Common myeloid progenitor, CD34-positive (primary cell): ENCODE measurements around the gene UNC13A. TPM values are rescaled to one million over a fixed set of nuclear protein-coding genes. Genes with fewer than 3 reads are reported as not detected.

Experiments
- CTCF ChIA-PET: fragments of 350-600 bp; sonication (Branson Sonifier 250); formaldehyde crosslinking; loops from one replicate; lab custom pipeline; 2021; ENCODE audit warnings: antibody characterized with exemption; lab: Charles Lee
- POLR2A ChIA-PET: fragments of 350-600 bp; sonication (Branson Sonifier 250); formaldehyde crosslinking; loops from one replicate; lab custom pipeline; 2021; ENCODE audit warnings: antibody characterized with exemption; lab: Charles Lee
- DNase-seq, 3 donors: peaks; one replicate each; pipeline versions ENCODE4 v3.0.0 to v3.0.0-alpha.2; 2013
- H3K27ac ChIP-seq, 2 experiments: 1 replicate in 1 of 2; 2 replicates in 1 of 2; pipeline ENCODE4 v1.7.0; 2013; ENCODE audit warnings: inconsistent platforms in 2 of 2, low read length in 2 of 2, mild to moderate bottlenecking in 2 of 2, low read depth in 1 of 2, moderate library complexity in 1 of 2; ENCODE audit not compliant: severe bottlenecking in 2 of 2, insufficient read depth in 1 of 2, poor library complexity in 1 of 2
- H3K27me3 ChIP-seq, 5 experiments: replicated peaks in 2 of 5; 1 replicate in 3 of 5; 2 replicates in 2 of 5; pipeline versions ENCODE4 v1.6.1 to v1.7.0; 2013; ENCODE audit warnings: low read length in 4 of 5, mild to moderate bottlenecking in 2 of 5, moderate library complexity in 2 of 5, inconsistent platforms in 1 of 5; ENCODE audit not compliant: insufficient read depth in 5 of 5, control insufficient read depth in 4 of 5
- H3K36me3 ChIP-seq, 4 experiments: 1 replicate in 2 of 4; 2 replicates in 2 of 4; pipeline versions ENCODE4 v1.6.1 to v1.7.0; 2013; ENCODE audit warnings: low read length in 3 of 4, control low read depth in 1 of 4, mild to moderate bottlenecking in 1 of 4; ENCODE audit not compliant: control insufficient read depth in 4 of 4, insufficient read depth in 4 of 4
- H3K4me1 ChIP-seq, 4 experiments: 1 replicate in 3 of 4; 2 replicates in 1 of 4; pipeline versions ENCODE4 v1.6.1 to v1.7.1; 2013; ENCODE audit warnings: low read length in 3 of 4, mild to moderate bottlenecking in 3 of 4, control low read depth in 1 of 4, inconsistent platforms in 1 of 4, moderate library complexity in 1 of 4; ENCODE audit not compliant: control insufficient read depth in 4 of 4, insufficient read depth in 4 of 4; ENCODE audit errors: control extremely low read depth in 1 of 4
- H3K4me3 ChIP-seq, 7 experiments: 1 replicate in 4 of 7; 2 replicates in 3 of 7; pipeline versions ENCODE4 v1.5.1 to v1.7.0; 2013; ENCODE audit warnings: mild to moderate bottlenecking in 7 of 7, low read length in 6 of 7, moderate library complexity in 6 of 7, inconsistent platforms in 2 of 7, low read depth in 2 of 7, control low read depth in 1 of 7; ENCODE audit not compliant: insufficient read depth in 4 of 7, control insufficient read depth in 1 of 7; ENCODE audit errors: extremely low read depth in 1 of 7
- H3K9me3 ChIP-seq, 5 experiments: 1 replicate in 4 of 5; 2 replicates in 1 of 5; pipeline versions ENCODE4 v1.6.1 to v1.7.1; 2013; ENCODE audit warnings: low read length in 4 of 5, mild to moderate bottlenecking in 2 of 5, inconsistent platforms in 1 of 5, low read depth in 1 of 5, moderate library complexity in 1 of 5; ENCODE audit not compliant: control insufficient read depth in 4 of 5, insufficient read depth in 2 of 5; ENCODE audit errors: control extremely low read depth in 1 of 5
- WGBS: methylation state at CpG from one replicate; pipeline ENCODE4 v1.1.5; 2013; ENCODE audit not compliant: insufficient coverage; 5-methylcytosine and 5-hydroxymethylcytosine counted together
- polyA plus RNA-seq: library from polyadenylated mRNA; unstranded; fragments of 120-200 nt; gene quantifications from one replicate; pipeline ENCODE4 v1.2.1, GENCODE V29; 2013

The UNC13A gene
- 0.03 TPM for polyA plus RNA-seq

DNA sequence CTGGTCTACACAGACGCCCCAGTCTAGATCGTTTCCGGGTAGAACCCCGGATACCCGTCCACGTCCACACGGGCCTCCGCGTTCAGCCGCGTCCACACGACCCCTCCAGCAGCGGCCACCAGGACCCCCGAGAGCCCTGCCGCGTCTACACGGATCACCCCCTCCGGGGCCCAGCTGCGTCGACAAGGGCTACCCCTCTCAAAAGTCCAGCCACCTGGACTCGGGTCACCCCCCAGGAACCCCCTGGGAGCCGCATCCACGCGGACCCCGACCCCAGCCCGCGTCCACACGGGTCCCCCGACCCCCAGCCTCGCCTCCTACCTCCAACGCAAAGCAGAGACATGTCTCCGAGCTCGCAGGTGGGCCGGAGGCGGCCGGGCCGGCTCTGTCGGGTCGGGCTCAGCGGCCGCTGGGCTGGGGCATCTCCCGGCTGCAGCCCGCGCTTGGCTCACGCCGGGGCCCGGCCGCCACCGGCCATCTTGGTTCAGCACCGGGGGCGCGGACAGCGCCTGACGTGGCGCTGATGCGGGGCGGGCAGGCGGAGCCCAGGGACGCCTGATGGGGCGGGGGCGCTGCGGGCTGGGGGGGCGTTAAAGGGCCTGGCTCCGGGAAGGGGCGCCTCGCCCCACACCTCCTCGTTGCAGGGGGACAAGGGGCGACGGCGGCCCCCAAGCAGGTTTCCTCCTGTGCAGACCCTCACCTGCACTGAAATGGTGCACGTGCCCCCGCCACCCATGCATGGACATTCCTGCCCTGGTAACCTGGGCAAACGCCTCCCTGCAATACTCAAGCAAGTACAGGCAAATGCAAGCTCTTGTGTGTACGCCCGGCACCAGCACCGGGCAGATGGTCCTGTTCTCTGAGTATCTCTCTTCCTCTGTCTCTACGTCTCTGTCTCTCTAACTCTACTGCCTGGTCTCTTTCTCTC is at the start of gene UNC13A:
Gene UNC13A, minus strand, starts transcription at position 498 of the 928 bp plus-strand sequence. Its CDS starts 155 bp downstream, at position 343.
- Histone ChIP-seq H3K36me3 (no peaks in the 10 kb centered on the region), H3K4me3 (peak within 1 kb of the TSS in 1 of 7 experiments; percentile 33), H3K27ac (no peak within 1 kb of the TSS), H3K27me3 (peaks cover 0 to 67% (median 22%) of the 10 kb centered on the region in 5 experiments), H3K4me1 (peaks cover 0 to 13% (median 4%) of the 10 kb centered on the region in 4 experiments), H3K9me3 (no peaks in the 10 kb centered on the region)
- ChIA-PET POLR2A (no interaction called here), CTCF (interaction anchor here (0.6 kb wide), 1 partner anchor 28 kb away, joined by 3 read pairs; no protein-coding TSS in a partner anchor)
- 1% methylated on average over 49 of the region's 77 CpGs for WGBS
- peak; percentile 35 to 75 (median 75) for DNase-seq

DNA sequence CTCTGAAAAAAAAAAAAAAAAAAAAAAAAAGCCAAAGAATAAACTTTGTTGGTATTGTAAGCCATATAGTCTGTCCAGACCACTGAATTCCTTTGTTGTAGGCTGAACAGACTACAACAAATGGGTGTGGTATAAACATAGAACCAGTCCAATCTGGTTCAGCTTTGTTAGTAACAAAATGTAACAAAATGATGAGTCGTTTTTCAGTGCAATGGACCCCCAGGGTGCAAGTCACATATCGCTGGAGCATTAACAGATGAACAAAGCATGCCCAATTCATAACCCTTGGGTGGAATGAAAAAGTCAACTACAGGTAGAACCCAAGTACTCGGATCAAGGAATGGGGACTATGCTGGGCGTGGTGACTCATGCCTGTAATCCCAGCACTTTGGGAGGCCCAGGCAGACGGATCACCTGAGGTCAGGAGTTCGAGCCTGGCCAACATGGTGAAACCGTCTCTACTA is 49.6 kb upstream of the UNC13A start:
- CTCF ChIA-PET: interaction anchor here (0.6 to 1.8 kb wide), 4 partner anchors 13 to 346 kb away, joined by 3 to 5 read pairs (median 4); no protein-coding TSS in a partner anchor
- Histone ChIP-seq H3K4me3 (no peak overlapping the region), H3K4me1 (peaks cover 0 to 8% (median 0%) of the 10 kb centered on the region in 4 experiments), H3K27ac (no peak overlapping the region), H3K27me3 (no peaks in the 10 kb centered on the region), H3K36me3 (peaks cover 15 to 35% (median 22%) of the 10 kb centered on the region in 4 experiments), H3K9me3 (peaks cover 0 to 5% (median 0%) of the 10 kb centered on the region in 5 experiments)
- 100% methylated on average over 6 of the region's 7 CpGs for WGBS
- POLR2A ChIA-PET: no interaction called here
- DNase-seq: no peak

DNA sequence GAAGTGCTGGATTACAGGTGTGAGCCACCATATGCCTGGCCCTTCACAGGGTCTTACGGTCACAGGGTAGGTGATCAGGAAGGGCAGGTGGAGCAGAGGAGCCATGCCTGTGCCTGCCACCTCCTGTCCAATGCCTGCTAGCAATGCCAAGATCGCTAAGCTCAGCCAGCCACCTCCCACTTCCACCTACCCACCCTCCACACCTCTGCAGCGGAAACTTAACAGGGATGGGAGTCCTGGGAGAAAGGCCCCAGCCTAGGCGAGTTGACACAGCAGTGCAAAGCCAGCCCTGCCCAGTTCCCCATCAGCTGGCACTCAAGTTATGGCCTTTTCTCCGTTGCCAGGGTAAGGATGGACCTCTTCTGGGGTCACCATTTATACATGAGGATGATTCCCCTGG is 47.3 kb upstream of the UNC13A start:
- Histone ChIP-seq H3K36me3 (peaks cover 20 to 55% (median 38%) of the 10 kb centered on the region in 4 experiments), H3K27ac (no peak overlapping the region), H3K9me3 (no peaks in the 10 kb centered on the region), H3K4me3 (no peak overlapping the region), H3K4me1 (peaks cover 0 to 8% (median 0%) of the 10 kb centered on the region in 4 experiments), H3K27me3 (no peaks in the 10 kb centered on the region)
- whole genome bisulfite sequencing: 95% methylated on average over 4 of the region's 5 CpGs
- POLR2A ChIA-PET: no interaction called here
- CTCF ChIA-PET: interaction anchor here (0.9 to 1.4 kb wide), 2 partner anchors 10 to 31 kb away, joined by 3 to 4 read pairs; no protein-coding TSS in a partner anchor
- no peak for DNase-seq

DNA sequence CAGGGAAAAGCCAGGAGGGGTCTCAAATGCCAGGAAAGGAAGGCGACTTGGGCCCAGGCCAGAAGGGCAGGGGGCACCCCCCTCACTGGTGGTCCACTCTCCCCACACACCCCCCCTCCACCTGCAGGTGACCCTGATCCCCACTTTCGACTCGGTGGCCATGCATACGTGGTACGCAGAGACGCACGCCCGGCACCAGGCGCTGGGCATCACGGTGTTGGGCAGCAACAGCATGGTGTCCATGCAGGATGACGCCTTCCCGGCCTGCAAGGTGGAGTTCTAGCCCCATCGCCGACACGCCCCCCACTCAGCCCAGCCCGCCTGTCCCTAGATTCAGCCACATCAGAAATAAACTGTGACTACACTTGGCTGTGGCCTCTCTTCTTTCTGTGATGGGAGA is 46.0 kb upstream of the UNC13A start:
- ChIA-PET POLR2A (no interaction called here), CTCF (interaction anchor here (1.6 kb wide), 1 partner anchor 13 kb away, joined by 4 read pairs; no protein-coding TSS in a partner anchor)
- DNase-seq: no peak
- no peaks in the 10 kb centered on the region for H3K27me3 ChIP-seq
- H3K27ac ChIP-seq: no peak overlapping the region
- H3K4me3 ChIP-seq: no peak overlapping the region
- peaks cover 0 to 2% (median 0%) of the 10 kb centered on the region in 4 experiments for H3K4me1 ChIP-seq
- H3K9me3 ChIP-seq: no peaks in the 10 kb centered on the region
- 96% methylated on average over 15 of the region's 16 CpGs for WGBS
- H3K36me3 ChIP-seq: peaks cover 20 to 66% (median 46%) of the 10 kb centered on the region in 4 experiments

DNA sequence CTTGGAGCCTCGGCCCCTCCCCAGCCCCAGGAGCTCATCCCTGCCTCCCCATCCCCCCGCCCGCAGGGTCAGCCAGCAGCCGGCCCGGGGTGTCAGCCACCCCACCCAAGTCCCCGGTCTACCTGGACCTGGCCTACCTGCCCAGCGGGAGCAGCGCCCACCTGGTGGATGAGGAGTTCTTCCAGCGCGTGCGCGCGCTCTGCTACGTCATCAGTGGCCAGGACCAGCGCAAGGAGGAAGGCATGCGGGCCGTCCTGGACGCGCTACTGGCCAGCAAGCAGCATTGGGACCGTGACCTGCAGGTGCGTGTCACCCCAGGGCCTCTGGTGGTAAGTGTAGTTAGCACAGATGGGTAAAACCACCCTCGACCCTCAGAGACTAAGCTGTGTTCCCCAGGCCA is 45.0 kb upstream of the UNC13A start:
- peaks cover 20 to 75% (median 52%) of the 10 kb centered on the region in 4 experiments for H3K36me3 ChIP-seq
- CTCF ChIA-PET: interaction anchor here (1.0 kb wide), 1 partner anchor 27 kb away, joined by 4 read pairs; no protein-coding TSS in a partner anchor

DNA sequence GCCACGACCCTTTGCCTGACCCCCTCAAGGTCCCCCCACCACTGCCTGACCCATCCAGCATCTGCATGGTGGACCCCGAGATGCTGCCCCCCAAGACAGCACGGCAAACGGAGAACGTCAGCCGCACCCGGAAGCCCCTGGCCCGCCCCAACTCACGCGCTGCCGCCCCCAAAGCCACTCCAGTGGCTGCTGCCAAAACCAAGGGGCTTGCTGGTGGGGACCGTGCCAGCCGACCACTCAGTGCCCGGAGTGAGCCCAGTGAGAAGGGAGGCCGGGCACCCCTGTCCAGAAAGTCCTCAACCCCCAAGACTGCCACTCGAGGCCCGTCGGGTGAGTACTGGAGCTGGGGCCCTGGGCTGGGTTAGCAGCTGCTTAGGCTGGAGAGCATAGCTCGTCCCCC is 39.7 kb upstream of the UNC13A start:
- Histone ChIP-seq H3K9me3 (no peaks in the 10 kb centered on the region), H3K36me3 (peaks cover 9 to 88% (median 68%) of the 10 kb centered on the region in 4 experiments), H3K4me1 (no peaks in the 10 kb centered on the region), H3K27ac (no peak overlapping the region), H3K27me3 (no peaks in the 10 kb centered on the region), H3K4me3 (no peak overlapping the region)
- ChIA-PET CTCF (interaction anchor here (0.9 kb wide), 1 partner anchor 38 kb away, joined by 3 read pairs; no protein-coding TSS in a partner anchor), POLR2A (no interaction called here)
- WGBS: 98% methylated on average over 17 of the region's 19 CpGs
- DNase-seq: no peak

More for the DNA sequence above, 45.0 kb upstream of the UNC13A start:
- no peaks in the 10 kb centered on the region for H3K4me1 ChIP-seq
- 100% methylated on average over 15 of the region's 22 CpGs for WGBS
- H3K4me3 ChIP-seq: no peak overlapping the region
- no peaks in the 10 kb centered on the region for H3K9me3 ChIP-seq
- no peaks in the 10 kb centered on the region for H3K27me3 ChIP-seq
- no peak overlapping the region for H3K27ac ChIP-seq
- DNase-seq: no peak
- POLR2A ChIA-PET: no interaction called here
